HG02981 (cell line): ENCODE measurements around the gene LARP1.

Source experiments
- ATAC-seq: cut with Tn5 transposase; IDR thresholded peaks from one replicate; pipeline ENCODE4 v1.9.1; 2021; ENCODE audit warnings: mild to moderate bottlenecking, moderate library complexity; ENCODE audit not compliant: unreplicated experiment

Gene LARP1

DNA sequence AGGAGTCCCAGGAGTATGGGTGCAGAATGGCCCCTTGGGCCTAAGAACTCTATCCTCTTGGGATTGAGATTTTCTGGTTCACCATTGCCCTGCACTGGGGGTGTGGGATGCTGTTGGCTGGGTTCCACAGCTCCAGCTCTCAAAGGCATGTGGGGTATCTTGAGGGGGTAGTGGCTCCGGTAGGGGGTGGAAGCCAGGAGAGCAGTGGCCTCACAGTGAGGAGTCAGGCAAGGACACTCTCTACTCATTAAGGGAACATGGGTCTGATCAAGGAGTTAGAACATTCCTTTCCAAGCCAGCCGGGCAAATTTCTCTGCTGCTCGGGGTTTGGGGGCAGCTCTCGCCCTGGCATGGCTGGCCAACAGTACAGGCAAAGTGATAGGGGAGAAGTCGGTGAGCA, 33.0 kb downstream of the LARP1 start:
- ATAC-seq, result no peak

DNA sequence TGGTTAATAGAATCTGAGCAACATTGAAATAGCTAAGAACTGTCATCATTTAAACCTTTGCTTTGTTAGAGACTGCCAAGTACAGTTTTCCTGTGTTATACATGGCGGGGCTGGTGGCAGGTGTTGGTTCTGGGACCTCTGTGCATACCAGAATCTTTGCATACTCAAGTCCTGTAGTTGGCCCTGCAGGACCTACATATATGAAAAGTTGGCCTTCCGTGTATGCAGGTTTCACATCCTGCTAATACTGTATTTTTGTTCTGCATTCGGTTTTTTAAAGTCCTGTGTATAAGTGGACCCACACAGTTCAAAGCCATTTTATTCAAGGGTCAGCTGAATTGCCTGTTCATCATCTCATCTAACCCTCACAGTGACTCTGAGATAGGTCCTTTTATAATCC, 36.4 kb downstream of the LARP1 start:
- ATAC-seq, result peak; percentile 70

DNA sequence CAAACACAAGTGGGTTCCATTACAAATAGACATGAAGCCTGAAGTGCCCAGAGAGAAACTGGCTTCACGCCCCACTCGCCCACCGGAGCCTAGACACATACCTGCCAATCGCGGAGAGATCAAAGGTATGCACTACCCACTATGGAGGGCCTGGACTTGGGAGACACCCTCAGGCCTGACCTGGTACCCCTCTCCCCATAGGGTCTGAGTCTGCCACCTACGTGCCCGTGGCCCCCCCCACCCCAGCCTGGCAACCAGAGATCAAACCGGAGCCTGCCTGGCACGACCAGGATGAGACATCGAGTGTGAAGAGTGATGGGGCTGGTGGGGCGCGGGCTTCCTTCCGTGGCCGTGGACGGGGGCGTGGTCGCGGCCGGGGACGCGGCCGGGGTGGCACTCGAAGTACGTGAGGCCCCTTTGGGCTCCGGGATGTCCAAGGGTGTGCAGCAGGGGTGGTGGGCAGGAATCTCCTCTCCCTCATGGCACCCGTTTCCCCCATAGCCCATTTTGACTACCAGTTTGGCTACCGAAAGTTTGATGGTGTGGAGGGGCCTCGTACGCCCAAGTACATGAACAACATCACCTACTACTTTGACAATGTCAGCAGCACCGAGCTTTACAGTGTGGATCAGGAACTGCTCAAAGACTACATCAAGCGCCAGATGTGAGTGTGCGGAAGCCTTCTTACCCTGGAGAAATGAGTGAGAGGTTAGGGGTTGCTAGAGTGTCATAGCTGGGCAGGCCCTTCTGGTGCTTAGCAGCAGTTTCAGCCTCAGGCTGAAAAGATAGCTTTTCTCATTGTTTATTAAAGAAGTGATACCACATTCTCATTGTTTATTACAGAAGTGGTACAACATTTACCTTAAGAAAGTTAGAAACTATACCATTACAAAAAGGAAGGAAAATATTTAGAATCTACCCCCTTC, 38.7 kb downstream of the LARP1 start:
- ATAC-seq, result no peak

DNA sequence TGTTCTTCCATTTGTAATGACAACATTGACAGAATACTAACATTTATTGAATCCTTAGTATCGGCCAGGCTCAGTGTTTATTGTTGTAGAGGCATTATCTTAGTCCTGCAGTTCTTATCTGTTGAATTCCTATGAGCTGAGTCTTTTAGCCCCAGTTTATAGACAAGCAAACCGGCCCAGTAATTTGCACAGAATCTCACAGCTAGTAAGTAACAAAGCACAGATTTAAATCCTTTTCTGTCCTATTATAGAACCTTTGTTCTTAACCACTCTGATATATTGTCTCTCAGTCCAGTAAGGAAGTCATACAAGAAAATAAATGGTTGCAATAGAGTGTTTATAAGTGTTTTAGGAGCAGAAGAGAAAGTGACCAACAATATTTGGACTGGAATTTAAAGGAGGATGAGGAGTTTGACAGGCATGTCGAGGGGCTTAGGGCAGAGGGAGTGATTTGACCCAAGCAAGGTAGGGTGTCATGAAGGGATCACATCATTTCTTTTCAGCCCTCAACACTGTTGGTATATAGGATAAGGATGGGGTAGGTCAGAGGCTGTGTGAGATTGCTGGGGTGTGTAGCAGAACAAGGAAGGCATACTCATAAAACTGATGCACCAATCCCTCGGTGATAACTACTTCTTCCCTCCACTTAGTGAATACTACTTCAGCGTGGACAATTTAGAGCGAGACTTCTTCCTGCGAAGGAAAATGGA, 39.5 kb downstream of the LARP1 start:
- ATAC-seq, result no peak

DNA sequence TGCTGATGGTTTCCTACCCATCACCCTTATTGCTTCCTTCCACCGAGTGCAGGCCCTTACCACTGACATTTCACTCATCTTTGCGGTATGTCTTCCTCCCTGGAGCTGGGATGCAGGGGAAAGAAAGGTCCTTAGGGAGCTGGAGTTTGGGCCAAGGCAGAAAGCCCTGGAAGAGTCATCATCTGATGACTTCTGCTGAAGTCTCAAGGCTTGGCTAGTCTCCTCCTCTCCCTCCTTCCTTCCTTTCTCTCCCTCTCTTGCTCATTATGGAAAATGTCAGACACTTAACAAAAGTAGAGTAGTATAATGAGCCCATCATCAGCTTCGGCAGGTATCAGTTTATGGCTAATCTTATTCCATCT, 40.0 kb downstream of the LARP1 start:
- no peak for ATAC-seq

DNA sequence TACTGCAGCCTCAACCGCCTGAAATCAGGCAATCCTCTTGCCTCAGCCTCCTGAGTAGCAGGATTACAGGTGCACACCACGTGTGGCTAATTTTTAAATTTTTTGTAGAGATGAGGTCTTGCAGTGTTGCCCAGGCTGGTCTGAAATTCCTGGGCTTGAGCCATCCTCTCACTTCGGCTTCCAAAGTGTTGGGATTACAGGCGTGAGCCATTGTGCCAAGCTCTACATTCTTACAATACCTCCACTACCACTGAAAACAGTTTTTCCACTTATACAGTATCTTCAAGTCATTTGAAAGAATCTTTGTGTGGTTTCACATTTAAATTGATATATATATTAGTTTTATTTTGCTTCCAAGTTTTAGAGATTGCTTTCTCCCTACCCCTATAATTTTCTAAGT, 42.6 kb downstream of the LARP1 start:
- ATAC-seq, result no peak

DNA sequence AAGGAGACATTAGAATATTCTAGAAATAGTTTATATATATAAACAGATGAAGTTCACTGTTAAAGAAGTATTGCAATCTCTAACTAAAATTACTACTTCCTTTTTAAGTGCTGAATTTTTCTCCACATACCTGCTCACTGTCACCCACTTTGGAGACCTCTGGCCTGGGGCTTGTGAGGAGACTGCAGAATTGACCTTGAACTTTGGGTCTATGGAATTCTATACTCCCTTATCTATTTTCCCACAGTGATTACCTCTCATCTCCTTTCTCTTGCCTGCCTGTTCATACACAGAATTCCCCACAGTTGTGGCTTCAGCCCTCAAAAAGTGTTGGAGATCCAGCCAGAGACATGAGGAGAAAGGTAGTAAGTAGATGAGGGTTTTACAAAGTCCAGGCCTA, 45.4 kb downstream of the LARP1 start:
- no peak for ATAC-seq

DNA sequence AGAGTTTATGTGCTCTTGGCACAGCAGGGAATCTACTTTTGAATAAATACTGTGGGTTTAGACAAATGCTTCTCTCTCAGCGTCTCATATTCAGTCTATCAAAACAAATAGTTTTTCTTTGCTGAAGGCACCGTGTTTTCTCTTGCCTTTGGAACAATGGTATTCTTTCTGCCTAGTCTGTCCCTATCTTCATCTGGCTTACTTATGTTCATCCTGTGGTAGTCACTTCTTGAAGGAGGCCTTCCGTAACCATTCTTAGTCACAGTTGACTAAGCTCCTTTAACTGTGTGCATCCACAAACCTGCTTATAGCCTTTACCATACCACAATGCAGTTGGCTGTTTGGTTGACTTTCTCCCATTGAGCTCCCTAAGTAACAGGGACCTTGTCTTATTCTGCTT, 45.9 kb downstream of the LARP1 start:
- no peak for ATAC-seq

DNA sequence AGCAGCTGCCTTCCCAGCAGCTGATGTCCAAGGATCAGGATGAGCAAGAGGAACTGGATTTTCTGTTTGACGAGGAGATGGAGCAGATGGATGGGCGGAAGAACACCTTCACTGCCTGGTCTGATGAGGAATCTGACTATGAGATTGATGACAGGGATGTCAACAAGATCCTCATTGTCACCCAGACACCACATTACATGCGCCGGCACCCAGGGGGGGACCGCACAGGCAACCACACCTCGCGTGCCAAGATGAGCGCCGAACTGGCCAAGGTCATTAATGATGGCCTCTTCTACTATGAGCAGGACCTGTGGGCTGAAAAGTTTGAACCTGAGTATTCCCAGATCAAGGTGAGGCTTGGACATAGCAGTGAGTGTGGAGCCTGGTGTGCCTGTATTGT, 46.9 kb downstream of the LARP1 start:
- ATAC-seq, result no peak

DNA sequence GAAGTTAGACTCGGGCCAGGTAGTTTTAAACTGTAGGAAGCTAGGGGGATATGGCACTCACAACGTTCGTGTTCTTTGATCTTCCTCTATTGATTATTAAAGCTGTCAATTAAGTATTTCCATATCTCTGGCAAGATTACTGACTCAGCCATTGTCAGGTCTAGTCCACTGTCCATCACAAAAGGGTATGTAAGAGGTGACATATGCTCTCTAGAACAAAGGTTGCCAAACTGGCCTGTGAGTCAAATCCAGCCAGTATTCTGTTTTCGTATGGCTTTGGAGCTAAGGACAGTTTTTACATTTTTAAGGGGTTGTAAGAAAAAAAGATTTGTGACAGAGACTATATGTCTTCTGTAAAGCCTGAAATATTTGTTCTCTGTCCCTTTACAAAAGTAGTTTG, 51.0 kb downstream of the LARP1 start:
- no peak for ATAC-seq

DNA sequence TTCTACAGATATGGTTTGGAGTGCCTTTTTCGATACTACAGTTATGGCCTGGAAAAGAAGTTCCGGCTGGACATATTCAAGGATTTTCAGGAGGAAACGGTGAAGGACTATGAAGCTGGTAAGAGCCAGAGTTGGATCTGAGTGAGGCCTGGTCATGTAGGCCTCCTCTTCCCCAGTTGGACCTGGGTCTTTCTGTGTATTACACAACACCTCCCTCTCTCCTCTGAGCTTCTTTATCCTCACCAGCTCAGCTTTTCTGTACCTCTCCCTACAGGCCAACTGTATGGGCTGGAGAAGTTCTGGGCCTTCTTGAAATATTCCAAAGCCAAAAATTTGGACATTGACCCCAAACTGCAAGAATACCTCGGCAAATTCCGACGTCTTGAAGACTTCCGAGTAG, 56.1 kb downstream of the LARP1 start:
- no peak for ATAC-seq

DNA sequence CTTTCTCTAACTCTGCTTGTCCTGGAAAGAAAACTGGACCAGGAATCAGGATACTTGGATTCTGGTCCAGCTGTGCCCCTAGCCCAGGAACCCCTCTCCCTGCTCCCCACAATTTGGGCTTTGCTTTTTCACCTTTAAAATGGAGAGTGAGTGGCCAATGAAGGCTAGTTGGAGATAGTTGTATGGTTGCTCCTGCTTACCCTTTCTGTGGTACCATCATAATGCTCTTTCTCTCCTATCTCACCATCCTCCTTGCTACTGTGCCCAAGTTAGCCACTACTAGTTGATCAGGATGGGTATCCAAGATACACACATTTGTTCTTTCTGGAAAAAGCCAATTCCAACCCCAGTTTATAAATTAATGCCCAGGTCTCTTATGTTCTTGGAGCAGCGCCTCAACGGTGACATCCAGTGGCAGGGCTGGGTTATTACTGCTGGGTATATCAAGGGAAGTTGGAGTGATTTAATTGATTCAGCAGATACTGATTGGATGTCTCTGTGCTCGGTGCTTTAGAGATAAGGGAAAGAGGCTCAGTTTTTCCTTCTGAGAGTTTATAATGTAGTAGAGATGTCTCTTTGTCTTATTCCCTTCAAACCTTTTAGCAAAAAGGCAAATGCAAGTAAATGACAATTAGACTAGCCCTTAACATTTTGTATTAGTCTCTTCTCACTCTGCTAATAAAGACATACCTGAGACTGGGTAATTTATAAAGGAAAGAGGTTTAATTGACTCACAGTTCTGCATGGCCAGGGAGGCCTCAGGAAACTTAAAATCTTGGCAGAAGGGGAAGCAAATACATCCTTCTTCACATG, 56.7 kb downstream of the LARP1 start:
- ATAC-seq, result peak; percentile 69

DNA sequence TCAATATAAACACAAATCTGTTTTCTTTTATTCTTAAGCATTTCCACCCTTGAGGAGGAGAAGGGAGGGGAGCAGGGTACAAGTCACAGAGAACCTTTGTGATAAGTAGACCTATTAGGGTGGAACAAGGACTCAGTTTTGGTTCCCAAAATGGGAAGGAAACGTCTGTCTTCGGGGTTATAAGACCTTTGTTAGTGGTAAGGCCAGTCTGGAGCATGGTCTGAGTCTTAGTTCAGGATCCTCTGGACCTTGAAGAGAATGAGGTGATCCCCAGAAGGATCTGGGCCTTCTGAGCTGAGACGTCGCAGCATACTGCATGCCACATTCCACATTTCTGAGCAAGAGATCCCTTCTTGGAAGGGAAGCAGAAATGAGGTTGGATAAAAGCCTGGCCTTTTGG, 58.0 kb downstream of the LARP1 start:
- no peak for ATAC-seq

DNA sequence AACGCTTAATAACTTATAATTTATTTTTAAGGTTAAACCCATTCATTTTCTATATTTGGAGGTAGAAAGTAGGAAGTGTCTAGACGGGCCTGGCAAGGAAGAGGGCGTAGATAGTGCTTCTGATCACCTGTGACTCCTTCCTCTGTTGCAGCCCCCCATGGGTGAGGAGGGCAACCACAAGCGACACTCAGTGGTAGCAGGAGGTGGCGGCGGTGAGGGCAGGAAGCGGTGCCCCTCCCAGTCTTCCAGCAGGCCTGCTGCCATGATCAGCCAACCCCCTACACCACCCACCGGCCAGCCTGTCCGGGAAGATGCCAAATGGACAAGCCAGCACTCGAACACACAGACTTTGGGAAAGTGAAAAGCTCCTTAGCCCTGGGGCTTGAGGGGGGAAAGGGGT, 58.6 kb downstream of the LARP1 start:
- no peak for ATAC-seq

DNA sequence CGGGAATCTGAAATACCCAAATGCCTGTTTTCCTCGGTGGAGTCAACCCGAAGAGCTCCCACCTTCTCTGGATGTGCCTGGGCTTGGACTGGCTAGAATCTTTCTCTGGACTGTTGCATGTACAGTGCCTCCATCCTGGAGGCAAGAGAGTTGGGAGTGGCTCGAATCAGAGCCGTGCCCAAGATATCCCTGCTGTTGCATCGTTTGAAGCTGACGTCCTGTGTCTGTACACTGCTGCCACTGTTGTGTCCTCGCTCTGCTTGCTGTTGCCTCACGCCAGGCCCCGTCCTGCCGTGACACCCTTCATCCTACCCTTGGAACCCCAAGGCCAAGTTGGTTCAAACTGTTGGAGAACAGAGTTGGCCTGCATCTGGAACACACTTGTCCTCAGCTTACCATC, 59.8 kb downstream of the LARP1 start:
- ATAC-seq, result no peak

DNA sequence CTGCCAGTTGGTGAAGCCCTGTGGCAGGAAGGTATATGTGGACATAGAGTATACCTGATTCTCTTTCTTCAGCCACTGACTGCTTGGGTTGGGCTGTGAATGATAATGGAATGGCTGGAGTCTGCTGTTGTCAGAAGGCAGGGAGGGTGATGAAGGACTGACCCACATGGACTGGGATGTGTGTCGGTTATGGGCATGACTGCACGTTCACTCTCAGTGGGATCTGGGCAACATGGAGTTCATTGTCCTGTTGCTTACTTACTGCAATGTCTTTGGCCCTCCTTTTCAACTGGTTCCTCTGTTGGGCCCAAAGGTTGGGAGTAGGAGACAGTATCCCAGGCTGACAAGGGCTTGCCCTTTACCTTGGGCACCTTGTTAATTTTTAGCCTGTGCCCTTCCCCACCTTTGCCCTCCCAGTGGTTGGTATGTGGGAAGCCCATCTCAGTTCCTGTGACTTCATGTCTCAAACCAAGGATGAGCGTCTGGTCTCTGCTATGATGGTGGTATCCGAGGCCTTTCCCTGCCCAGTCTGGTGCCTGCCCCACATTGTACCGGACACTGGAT, 60.6 kb downstream of the LARP1 start:
- ATAC-seq, result no peak

DNA sequence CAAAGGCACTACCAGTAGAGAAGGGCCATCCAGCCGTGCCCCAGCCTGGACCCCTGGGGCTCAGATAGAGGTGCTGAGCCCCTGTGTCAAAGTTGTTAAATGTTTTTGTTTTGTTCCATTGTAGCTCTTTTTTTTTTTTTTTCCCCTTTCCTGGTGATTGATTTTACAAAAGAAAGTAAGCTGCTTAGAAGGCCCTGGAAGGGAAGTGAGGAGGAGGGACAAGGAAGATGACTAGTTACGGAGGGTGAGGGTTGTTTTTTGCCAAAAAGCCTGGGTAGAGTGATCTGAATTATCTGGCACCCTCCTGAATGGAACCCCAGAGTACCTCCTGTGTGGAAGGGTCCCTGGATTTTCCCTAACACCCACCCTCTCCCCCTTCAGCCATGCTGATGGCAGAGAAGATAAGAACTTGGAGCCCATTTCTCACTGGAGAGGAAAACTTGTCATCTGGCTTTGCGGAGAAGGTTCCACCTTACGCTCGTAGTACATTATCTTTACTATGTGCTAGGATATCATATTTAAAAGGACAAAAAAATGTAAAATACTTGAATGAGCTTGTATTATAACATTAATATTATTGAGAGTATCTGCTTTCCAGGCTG, 61.8 kb downstream of the LARP1 start:
- ATAC-seq, result no peak

DNA sequence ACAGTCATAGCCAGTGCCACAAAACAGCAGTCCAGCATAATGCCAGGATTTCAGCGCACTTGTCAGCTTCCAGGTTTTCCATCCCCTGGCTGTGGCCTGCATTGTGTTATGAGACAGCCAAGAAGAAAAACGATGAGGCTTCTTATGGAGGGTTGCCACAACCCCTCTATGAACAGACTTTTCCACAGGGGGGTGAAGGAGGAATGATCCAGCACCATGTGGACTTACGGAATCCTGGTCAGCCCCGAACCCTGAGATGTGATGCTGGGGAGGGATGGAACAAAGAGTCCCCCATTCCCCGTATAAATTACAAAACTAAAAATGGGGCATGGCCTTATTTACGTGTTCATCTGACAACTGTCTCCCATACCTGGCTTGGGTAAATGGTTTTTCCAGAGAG, 62.6 kb downstream of the LARP1 start:
- ATAC-seq, result no peak

DNA sequence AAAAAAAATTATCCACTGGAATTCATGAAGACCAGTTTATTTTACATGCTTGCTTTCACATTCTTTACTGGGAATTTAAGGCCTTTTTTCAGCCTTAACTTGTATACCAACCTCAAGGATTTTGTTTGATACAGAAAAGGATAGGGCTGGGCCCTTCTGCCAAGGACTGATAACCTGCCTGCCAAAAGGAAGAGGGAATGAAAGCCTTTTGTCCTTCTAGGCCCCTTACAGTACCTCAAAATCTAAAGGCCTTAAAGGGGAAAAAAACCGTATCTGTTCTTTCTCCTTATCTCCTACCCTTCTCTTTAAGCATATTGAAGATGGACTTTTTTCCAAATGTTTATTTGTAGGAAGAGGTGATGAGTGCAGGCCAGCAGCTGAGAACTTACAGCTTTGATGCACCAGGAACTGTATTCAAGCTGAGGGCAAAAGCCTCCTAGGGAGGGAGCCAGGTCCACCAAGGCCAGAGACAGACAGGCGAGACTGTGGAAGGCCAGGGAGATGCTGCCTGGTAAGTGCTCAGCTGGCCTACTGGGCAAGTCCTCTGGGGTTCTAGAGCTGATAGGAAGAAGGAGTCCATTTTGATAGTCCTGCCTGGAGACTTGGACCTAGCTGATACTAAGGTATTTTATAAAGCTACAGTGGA, 63.4 kb downstream of the LARP1 start:
- ATAC-seq, result no peak

DNA sequence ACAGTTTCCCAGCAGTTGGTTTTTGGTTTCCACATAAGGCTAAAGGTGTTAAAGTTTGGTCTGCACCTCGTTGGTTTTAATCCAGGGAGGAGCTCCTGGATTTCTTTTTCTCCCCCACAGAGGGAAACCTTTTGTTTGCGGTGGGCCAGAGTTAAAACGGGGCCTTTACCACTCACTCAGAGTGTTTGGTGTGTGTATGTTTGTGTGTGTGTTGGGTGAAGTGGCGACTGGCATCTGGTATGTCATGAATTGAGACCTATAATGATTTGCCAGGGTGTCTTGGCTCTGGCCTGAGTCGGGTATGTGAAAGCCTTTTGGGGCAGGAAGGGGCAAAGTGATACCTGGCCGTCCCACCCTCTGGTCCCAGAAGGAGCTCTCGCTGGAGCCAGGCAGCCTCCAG, 64.4 kb downstream of the LARP1 start:
- no peak for ATAC-seq
